ENCODE measurements around the gene TMEM190. TPM values are rescaled to one million over a fixed set of nuclear protein-coding genes. Genes with fewer than 3 reads are reported as not detected.

Gene TMEM190
- total and polyA plus RNA-seq, 10 of the 15 experiments (the other 5 are each of a cell fraction or from before 2014, with no cell fraction given) = not detected

GRCh38 chr19:55418185-55418584 lies 41.6 kb downstream of the TMEM190 start (continued):
- no peak for TF ChIP-seq HDAC2 (IDR thresholded peaks at IDR 0.05)
- no peak for TF ChIP-seq BMI1 (IDR thresholded peaks at IDR 0.05; ENCODE audit: borderline replicate concordance)
- no peak for TF ChIP-seq ZNF24 (IDR thresholded peaks at IDR 0.05)
- TF ChIP-seq YY1 (IDR thresholded peaks at IDR 0.05; ENCODE audit: low read depth, low read length) = 0 out of 2 replicates have a peak, but pooled peaks have one; percentile 41
- 0 out of 3 replicates have a peak, but pooled peaks have one; percentile 10 for TF ChIP-seq POU2F2 (IDR thresholded peaks at IDR 0.05; ENCODE audit: borderline replicate concordance, low read depth, low read length)
- TF ChIP-seq RCOR1 (conservative IDR thresholded peaks at IDR 0.05; ENCODE audit: low read depth, low read length) = no peak
- no peak for TF ChIP-seq ZBED1 (IDR thresholded peaks at IDR 0.05; ENCODE audit: borderline replicate concordance)
- TF ChIP-seq CUX1 (IDR thresholded peaks at IDR 0.05; ENCODE audit: insufficient replicate concordance, low read depth, low read length) = no peak
- TF ChIP-seq CHD2 (IDR thresholded peaks at IDR 0.05; ENCODE audit: borderline replicate concordance, low read depth, low read length) = no peak

Measured in GM12878 (cell line).